Right ventricle myocardium inferior (tissue), 1 donor: ENCODE data around the gene CAMTA1. TPM values are rescaled to one million over a fixed set of nuclear protein-coding genes. Genes with fewer than 3 reads are reported as not detected.

ENCODE experiments used
- ATAC-seq: fragments of 200-7000 bp; cut with Tn5 transposase; one replicate; pipeline ENCODE4 v1.9.1; 2020; ENCODE audit warnings: mild to moderate bottlenecking, moderate library complexity
- DNase-seq: peaks from one replicate; pipeline ENCODE4 v3.0.0; 2021; ENCODE audit errors: missing footprints
- intact Hi-C: fragments of 100-400 bp; cut with DNase I; formaldehyde crosslinking; loops from one replicate; pipeline ENCODE4 v1.11.0; 2022
- total RNA-seq: library from RNA; stranded (reverse); fragmentation: NEBNext Ultra II Directional; extraction: Animal tissue kit (Norgen Biotek cat#: 25700); gene quantifications from one replicate; pipeline ENCODE4 v1.2.1, GENCODE V29; 2021
- donor health status: DM: no; HTN: yes; CAD: no; lungs with severe emphysema.

Gene CAMTA1
- total RNA-seq, 1 donor from 2014 or later: 159 TPM

DNA sequence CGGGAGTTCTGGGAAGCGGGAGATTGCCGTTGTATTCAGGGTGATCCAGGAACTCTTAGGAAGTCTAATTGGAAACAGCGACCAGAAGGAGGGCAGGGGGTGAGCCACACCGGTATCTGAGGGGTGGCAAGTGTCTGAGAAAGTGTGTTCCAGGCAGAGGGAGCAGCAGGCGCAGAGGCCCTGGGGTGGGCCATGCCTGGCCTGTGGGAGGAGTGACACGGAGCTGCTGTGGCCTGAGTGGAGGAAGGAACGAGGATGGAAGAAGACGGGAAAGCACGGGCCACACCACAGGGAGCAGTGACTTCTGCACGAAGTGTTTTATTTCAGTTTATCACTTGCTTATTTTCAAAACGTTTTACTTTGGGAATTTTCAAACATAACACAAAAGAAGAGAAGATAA lies 1010.2 kb downstream of the CAMTA1 start:
- no peak for DNase-seq
- no peak for ATAC-seq
- intact Hi-C loops: no loop called here

DNA sequence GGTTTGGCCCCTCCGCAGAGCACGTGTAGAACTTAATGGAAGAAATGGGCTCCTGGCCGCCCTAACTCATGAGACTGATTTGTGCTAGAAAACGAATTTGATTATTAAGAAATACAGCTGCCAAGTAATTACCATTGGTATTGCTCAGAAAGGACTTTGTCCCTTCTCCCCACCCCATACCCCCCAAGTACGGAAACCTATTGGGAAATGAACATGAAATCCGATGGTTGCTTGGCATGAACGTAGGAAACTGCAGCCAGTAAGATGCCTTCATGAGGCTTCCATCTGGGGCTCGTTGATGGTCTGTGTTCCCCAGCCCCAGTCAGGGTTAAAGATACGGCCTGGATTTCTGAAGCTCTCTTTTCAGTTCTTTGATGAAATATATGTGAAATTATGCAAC lies 1020.2 kb downstream of the CAMTA1 start:
- DNase-seq (no peak), ATAC-seq (no peak)
- intact Hi-C loops: no loop called here

DNA sequence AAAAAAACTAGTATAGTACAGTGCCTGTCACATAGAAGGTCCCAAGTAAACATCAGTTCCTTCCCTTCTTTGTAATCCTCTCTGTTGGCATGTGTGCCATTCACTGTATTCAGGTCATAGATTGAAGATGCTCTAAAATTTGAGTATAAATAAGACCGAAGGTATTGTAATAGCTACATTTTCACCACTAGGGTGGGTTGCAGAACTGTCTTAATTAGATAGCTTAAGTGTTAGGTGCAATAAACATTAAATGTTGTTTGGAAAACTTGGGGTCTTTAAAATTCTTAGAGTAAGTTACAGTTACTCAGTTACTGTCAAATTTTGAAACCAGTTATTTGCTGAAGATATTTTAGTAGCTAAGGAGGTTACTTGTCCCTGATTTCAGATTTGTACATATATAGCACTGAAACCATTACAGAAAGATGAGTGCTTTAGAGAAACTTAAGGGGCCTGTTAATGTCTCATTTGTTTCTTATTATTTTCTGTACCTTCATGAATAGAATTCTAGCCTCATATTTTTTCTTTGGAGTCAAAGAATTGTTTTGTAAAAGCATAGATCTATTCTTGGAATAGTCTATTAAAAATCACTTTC lies 1023.1 kb downstream of the CAMTA1 start:
- intact Hi-C loops: no loop called here
- ATAC-seq: no peak
- no peak for DNase-seq

DNA sequence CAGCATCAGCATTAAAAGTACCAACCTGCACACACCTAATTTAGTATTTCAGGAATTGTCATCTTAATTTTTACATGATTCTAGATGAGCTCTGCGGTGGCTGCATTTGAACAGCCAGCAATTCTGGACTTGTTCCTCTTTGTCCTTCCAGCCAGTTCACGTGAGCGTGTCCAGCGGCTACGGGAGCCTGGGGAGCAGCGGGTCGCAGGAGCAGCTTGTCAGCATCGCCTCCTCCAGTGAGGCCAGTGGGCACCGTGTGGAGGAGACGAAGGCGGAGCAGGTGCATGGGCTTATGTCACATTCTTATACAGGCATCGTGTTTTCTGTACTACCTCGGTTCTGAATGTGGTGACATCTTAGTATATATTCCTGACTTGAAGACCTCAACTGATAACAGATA lies 1024.5 kb downstream of the CAMTA1 start:
- DNase-seq: no peak
- ATAC-seq: no peak
- intact Hi-C loops: no loop called here

DNA sequence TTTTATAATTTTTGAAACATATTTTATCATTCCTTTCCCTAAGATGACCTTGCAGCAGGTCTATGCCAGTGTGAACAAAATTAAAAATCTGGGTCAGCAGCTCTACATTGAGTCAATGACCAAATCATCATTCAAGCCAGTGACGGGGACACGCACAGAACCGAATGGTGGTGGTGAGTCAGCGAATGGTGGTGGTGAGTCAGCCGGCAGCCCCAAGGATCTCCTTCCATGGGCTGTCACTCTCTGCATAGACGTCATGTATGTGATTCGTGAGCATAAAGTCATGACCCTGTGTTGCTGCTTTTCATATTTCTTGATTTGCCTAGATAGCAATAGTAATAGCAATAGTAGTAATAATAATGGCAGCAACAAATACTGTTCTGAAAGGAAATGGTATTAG lies 1025.1 kb downstream of the CAMTA1 start:
- no peak for DNase-seq
- intact Hi-C loops: no loop called here
- no peak for ATAC-seq

DNA sequence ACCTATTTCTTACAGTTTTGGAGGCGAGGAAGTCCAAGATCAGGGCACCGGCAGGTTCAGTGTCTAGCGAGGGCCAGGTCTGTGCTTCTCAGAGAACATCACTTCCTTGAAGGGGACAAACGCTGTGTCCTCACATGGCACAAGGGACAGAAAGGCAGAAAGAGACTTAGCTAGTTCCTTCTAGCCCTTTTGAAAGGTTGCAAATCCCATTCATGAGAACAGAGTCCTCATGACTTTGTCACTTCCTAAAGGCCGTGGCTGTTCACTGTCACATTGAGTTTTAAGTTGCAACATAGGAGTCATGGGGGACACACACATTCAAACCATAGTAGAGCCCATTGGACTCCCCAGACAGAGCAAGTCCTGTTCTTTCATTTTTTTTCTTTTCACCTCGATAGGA lies 1026.2 kb downstream of the CAMTA1 start:
- no peak for ATAC-seq
- DNase-seq: no peak
- intact Hi-C loops: no loop called here

DNA sequence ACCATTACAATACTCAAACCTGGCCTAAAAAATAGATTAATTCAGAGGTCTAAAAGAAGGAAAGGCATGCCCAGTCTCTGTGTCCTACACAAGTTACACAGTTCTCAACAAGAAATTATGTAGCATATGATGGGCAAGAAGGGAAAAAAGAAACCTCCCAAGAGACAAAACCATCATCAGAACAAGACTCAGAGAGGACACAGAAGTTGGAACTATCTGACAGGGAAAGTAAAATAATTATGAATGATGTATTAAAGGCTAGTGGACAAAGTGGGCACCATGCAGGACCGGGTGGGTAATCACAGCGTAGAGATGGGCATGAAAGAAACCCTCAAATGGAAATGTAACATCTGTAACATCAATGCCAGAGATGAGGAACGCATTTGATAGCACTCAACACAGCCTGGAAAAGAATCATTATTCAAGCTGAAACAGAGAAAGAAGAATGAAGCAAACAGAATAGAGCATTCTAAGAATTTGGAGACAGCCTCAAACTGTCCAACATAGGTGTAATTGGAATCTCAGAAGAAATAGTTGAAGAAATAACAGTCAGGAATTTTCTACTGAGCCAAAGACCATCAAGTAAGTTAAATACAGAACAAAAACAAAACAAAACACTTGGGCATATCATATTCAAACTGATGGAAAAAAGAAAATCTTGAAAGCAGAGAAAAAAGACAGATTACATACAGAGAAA lies 1028.6 kb downstream of the CAMTA1 start:
- ATAC-seq (no peak), DNase-seq (no peak)
- intact Hi-C loops: no loop called here

Other genes with a start within 250 kb of the CAMTA1 start
- 12.6 TPM for gene NOL9, start 230.9 kb upstream of the CAMTA1 start, total RNA-seq
- gene TAS1R1, start 230.1 kb upstream of the CAMTA1 start, total RNA-seq: not detected
- gene ZBTB48, start 205.5 kb upstream of the CAMTA1 start, total RNA-seq: 15.1 TPM
- 102 TPM for gene KLHL21, start 182.6 kb upstream of the CAMTA1 start, total RNA-seq
- gene PHF13, start 171.7 kb upstream of the CAMTA1 start, total RNA-seq: 8.0 TPM
- gene THAP3, start 160.6 kb upstream of the CAMTA1 start, total RNA-seq: 12.5 TPM
- gene DNAJC11, start 83.6 kb upstream of the CAMTA1 start, total RNA-seq: 74.1 TPM